NCI-H1436 (cell line): ENCODE measurements around the gene CLRN2.
"Not testable (repeated sequence)": the region's sequence is repeated elsewhere in the genome, so short reads cannot be mapped to it uniquely, and the experiment has no call there.

Experiments
- DNase-seq: peaks from one replicate; lab custom pipeline; 2025; lab: John Stamatoyannopoulos, UW

Gene CLRN2

GRCh38 chr4:17504081-17504480 lies 10.9 kb upstream of the CLRN2 start:
- no peak for DNase-seq

GRCh38 chr4:17510582-17510981 lies 4.4 kb upstream of the CLRN2 start:
- DNase-seq, result no peak

DNA sequence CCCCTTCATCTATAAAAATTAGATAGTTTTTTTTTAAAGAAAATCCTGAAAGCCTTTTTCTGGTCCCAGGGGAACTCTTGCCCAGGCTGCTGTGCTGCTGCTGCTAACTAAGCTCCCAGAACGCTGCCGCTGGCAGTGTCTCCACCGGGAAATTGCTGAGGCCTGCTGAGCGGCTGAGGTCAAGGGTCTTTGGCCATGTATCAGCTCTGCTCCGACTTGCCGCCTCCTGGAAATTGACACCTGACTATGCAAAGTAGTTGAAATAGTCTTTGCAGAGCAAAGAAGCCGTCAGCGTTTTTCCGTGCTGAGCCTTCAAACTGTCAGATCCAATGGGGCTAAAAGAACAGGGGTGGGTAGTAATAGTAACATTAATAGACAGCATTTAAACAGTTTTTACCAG lies 3.9 kb upstream of the CLRN2 start:
- DNase-seq, result no peak

DNA sequence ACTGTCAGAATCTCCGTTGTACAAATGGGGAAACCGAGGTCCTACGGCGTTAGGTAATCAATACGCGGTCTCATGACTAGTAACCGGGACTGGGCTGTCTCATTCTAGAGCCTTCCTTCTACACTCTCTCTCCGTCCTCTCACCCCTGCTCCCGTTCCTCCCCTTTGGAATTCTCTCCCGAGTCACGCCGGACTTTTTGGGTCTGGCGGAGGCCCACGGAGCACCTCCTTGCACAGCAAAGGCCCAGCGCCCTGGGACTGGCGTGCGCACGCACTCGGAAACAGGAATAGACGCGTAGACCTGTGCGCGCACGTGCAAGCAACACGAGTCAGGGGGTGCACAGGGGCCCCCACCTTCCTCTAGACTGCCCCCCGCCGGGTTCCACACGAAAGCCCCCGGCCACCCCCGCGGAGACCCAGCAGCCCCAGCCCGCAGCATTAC lies 3.4 kb upstream of the CLRN2 start:
- no peak for DNase-seq

GRCh38 chr4:17511950-17512795 lies 2.8 kb upstream of the CLRN2 start, which contains the start of gene QDPR:
Gene QDPR, minus strand, starts transcription at chr4:17512090. Its CDS starts 36 bp downstream, at chr4:17512054.
- DNase-seq, result peak; percentile 2

DNA sequence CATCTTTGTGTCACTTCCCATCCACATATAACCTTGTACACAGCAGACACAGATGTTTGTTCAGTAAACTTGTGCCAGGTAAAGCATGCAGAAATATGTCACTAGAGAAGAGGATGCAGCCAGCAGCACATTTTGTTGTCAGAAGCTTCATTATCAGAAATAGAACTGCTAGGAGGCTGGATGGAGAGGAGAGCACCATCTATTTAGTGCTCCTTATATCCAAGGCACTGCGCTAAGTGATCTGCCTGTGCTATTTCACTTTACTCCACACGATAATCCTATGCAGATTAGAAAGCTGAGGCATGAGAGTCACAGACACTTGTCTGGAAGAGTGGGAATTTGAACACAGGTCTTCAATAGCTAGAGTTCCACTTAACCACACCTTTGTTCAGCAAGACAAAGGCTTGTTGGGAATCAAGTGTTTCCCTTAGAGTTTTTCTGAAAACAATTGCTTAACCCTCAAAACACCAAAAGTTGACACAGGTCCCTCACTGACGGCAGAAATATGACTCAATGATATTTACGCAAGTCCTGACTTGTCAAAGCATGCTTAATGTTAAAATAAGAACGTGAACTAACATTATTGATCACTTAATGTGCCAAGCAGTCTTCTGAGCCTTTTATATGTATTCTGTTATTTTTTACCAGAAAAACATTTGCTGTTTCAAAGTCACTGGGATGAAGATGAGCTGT lies 1.8 kb upstream of the CLRN2 start:
- no peak for DNase-seq

DNA sequence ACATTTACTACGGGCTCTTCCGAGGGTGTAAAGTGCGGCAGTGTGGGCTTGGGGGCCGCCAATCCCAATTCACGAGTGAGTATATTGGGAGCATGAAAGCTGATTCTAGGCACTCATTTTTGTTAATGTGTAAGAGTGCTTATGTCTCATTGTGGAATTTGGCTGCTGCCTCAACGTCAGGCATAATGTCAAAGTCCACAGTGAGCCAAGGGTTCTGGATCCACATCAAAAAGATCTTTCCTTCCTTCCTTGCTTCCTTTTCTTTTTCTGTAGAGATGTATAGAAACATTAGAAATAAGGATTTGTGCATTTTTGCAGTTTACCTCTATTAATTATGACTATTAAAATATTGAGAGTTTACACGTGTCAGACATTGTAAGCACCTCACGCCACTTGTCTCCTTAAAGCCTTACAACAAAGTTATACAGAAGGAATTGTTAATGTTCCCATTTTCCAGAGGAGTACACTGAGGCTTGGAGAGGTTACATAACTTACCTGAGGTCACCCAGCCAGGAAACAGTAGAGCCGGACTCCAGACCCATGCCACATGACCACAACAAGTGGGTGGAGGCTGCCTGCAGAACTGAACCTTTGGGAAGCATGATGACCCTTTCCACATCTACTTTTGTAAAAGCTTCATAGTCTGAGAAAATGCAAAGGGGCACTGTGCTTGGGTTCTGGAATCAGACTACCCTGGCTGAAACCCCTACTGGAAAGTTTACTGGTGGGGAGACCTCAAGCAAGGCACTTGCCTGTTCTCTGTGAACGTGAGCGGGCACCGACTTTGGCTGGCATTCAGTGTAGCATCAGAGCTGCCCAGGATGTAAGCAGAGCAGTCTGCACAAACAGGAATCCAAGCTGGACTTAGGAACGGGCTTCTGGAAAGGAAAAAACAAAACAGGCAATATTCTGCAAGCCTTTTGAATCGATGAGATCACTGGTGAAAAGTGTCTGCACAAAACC lies 761 bp downstream of the CLRN2 start:
- no peak for DNase-seq

- DNase-seq, result no peak
Observed at GRCh38 chr4:17516980-17517379, 2.0 kb downstream of the CLRN2 start.

DNA sequence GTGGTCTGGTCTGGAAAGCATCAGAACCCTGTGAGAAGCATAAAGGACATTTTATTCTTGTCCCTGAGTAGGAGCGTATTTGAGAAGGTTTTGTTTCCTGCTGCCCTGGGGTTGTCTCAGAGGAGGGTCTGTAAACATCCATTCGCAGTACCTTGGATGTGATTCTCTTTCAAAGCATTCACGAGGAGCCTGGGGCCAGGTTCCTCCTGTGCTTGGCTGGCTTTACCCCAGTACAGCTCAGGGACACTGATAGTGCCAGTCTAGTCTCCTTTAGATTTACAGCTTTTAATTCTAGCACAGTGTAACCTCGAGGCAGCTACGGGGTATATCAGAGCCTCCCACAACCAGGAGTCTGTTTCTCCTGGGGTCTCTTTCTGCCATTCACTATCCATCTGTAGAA lies 2.7 kb downstream of the CLRN2 start:
- no peak for DNase-seq

GRCh38 chr4:17521595-17521994 lies 6.6 kb downstream of the CLRN2 start:
- DNase-seq, result no peak

DNA sequence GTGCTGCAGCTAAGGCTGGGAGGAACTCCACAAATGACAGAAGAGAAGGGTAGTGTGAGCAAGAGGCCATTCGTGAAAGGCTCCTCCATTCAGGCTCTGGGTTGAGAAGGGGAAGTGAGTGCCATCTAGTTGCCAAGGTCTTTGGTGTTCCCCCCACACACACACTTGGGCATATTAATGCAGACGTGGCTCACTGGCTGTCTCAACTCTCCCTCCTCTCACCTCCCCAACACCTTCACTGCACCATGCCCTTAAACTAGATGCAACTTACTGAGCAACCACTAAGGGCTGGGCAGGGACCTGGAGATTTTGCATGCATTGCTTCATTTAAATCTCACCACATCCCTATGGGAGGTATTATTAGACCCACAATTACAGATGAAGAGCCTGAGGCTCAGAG lies 8.7 kb downstream of the CLRN2 start:
- no peak for DNase-seq

GRCh38 chr4:17526695-17527477 lies 11.9 kb downstream of the CLRN2 start:
- DNase-seq, result no peak

DNA sequence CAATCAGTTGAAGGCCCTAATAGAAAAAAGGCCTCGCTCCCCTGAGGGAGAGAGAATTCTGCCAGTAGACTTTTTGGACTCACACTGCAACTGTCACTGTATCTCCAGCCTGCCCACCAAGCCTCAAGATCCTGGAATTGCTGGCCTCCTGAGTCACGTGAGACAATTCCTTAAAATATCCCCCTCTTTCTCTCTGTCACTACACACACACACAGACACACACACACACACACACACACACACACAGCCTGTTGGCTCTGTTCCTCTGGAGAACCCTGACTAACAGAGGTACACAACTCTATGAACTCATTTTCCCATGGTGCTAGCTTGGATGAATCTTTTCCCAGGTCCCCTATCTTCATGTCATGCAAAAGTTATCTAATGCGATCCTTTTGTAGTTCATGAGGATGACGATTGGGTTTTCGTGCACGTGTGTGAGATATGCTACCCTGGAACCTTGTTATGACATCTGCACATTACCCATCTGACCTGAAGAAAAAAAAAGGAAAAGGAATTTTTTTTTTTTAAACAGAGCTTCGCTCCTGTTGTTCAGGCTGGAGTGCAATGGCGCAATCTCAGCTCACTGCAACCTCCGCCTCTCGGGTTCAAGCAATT lies 13.7 kb downstream of the CLRN2 start:
- DNase-seq, result no peak

- DNase-seq, result no peak
Observed at GRCh38 chr4:17531538-17532285, 16.7 kb downstream of the CLRN2 start.

- DNase-seq, result no peak
Observed at GRCh38 chr4:17534705-17535104, 19.7 kb downstream of the CLRN2 start.

GRCh38 chr4:17535242-17535641 lies 20.3 kb downstream of the CLRN2 start:
- DNase-seq, result no peak

DNA sequence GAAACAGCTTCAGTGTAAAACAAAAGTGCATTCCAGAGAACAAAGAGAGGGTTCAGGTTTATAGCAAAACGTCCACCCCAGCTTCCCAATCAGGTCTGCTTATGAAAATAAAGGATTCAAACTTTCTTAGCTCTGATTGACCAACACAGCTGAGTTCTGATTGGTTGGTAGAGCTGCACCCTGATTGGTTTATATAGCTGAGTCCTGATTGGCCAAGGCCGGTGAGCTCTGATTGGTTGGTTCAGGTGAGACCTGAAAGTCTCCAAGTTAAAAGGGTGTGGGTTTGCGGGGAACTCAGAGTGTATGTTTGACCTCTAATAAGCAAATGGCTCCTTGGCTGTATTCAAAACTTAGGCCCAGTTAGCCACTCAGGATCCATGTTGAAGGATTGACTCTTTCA lies 20.9 kb downstream of the CLRN2 start:
- DNase-seq, result no peak

DNA sequence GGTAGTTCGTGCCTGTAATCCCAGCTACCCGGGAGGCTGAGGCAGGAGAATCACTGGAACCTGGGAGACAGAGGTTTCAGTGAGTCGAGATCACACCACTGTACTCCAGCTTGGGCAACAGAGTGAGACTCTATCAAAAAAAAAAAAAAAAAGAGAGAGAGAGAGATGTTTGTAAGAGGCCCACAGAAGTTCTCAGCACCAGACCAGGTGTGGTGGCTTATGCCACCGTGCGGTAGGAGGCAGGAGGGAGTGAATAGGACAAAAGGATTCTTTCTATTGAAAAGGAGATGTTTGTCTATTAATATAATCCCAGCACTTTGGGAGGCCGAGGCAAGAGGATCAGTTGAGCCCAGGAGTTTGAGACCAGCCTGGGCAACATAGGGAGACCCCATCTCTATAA lies 22.1 kb downstream of the CLRN2 start:
- DNase-seq, result not testable (repeated sequence)

DNA sequence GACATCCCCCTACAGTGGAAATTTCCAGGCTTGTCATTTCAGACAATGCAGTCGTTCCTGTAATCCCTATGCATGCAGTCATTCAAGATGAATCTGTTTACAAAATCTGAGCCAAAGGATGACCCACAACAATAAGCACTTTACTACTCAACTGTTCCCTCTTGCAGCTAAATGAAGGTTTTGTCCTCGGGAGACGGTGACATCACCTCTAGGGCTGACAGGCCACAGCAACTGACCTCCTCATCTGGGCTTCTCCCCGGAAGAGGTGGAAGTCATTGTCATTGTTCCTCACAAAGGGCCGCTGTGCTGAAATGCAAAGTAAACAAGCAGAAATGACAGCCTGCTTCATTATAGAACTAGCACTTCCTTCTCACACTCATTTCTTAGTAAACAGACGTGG lies 29.2 kb downstream of the CLRN2 start:
- DNase-seq, result no peak

DNA sequence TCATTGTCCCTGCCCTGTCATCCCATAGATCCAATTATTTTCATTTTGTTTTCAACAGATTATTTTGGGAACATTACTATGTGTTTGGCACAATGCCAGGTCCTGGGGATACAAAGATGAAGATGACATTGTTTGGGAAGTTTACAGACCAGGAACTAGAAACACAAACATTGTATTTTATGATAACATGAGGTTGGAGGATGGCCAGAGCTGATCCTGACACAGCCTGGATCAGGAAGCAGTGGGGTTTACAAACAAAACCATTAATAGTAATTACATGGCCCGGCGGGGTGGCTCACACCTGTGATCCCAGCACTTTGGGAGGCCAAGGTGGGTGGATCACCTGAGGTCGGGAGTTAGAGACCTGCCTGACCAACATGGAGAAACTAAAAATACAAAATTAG lies 29.9 kb downstream of the CLRN2 start:
- no peak for DNase-seq
